GM19238 (cell line): ENCODE measurements around the gene PI4K2A.
"Not testable (repeated sequence)": the region's sequence is repeated elsewhere in the genome, so short reads cannot be mapped to it uniquely, and the experiment has no call there.

Experiments used
- DNase-seq: peaks from one replicate; pipeline ENCODE4 v3.0.0; 2011; ENCODE audit warnings: low spot score; ENCODE audit not compliant: insufficient read length

PI4K2A gene

DNA sequence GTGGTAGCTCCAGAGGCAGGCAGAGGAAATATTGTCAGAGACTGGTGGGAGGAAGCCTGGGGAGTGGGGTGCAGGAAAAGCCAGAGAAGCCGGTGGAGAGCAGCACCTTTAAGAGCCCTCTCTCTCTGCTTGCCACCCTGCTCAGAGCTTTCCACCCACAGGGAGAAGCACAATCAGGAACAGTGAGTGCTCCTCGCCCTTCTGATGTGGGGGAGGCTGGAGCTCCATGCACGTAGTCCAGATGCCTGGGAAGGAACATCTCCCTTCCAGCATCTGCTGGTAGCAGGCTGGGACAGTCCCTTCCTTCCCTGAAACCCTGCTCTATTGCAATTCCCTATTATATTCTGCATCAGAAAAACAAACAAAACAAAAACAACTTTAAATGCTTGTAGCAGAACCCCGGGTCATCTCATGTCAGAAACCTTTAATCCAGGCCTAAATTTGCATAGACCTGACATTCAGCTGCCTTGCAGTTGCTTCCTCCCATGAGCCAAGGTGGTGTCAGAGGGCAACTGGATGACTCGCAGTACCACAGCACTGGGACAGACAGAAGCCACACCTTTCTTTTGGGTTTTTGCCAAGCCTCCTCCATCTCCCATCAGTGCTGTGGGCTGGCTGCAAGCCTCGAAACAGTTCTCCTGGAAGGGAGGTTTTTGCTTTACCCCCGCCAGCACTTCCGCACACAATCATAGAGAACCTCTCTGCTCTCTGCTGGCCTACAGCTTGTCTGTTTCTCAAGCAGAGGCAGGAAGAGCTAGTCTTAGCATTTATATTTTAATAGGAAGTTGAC, 33.5 kb downstream of the PI4K2A start:
- DNase-seq, result no peak

- DNase-seq, result no peak
Observed at GRCh38 chr10:97675222-97675621, 34.8 kb downstream of the PI4K2A start.

DNA sequence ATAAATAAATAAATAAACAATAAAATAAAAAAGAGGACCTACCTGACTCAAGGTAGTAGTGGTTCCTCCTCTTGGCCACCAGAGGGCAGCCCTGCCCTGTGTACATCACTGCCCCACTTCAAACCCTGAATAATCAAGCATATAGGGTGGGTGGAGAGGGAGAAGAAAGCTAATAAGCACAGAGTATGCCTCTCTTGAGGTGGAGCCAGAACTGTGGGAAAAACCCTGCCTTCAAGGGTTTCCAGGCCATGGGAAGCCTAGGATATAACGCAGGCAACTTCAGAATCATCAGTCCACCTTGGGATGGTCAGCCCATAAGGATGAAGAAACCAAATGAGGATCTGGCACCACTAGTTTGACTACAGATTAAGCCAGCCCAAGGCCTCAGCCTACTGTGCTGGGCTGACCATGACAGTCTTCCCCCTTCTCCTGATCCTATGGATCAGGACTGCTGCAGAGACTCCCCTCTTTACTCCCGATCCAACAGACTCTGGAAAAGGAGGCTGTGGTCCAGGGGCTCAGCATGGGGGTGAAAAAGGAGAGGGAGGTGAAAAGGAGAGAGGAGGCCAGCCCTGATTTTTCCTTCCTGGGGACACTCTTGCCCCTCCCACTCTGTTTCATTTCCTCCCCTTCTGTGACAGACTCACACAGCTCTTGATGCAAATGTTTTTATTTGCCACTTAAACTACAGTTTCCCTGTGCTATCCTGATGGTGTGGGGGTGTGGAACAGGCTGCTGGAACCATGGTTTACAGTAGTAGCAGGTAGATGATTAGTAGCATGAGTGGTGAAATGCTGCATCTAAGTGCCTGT, 36.5 kb downstream of the PI4K2A start:
- DNase-seq, result peak; percentile 54

GRCh38 chr10:97679594-97679993, 39.1 kb downstream of the PI4K2A start:
- no peak for DNase-seq

DNA sequence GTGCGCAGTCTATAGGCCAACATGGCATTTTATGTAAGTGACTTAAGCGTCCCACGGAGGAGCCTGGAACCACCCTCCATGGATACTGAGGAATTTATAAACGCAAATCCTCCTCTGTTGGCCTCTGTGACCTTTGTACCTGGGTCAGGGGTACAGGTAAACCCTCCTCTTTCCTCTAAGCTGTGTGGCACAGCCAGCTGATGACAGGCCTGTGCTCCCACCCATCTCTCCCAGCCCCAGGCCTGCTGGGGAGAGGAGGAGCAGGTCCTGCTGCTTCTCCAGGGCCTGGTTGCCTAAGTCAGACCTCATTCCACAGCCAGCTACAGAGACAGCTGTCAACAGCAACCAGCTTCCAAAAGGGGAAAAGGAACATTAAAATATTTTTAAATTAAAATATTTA, 41.6 kb downstream of the PI4K2A start:
- DNase-seq, result no peak

GRCh38 chr10:97683556-97684367, 43.3 kb downstream of the PI4K2A start:
- DNase-seq, result no peak

DNA sequence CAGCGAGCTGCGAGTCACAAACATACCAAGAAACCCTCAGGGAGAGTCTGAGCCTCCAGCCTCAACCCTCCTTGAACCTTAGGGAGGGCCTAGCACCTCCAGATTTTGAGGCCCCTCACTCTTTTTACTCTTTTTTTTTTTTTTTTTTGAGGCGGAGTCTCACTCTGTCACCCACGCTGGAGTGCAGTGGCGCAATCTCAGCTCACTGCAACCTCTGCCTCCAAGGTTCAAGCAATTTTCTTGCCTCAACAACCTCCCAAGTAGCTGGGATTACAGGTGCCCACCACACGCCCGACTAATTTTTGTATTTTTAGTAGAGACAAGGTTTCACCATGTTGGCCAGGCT, 43.9 kb downstream of the PI4K2A start:
- not testable (repeated sequence) for DNase-seq

DNA sequence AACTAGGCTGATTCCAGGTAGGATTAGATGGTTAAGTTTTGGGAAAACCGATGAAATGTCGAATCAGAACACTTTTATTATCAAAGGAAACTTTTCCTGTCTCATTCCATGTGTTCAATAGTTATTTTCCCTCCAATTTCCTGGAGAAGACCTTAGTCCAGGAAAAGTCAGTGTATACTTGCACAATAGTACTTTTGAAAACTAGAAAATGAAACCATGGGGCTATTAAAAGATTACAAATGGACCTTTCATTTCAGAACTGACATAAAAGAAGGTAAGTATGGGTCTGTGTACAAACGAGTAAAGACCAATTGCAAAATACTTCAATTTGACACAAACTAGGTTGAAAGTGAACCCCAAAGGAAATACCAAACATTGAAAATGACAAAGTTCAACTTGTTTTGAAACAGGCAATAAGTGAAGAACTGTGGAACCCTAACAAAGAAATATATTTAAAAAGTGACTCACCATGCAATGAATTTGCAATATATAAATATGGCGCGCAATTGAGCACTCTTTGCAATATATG, 44.5 kb downstream of the PI4K2A start:
- DNase-seq, result no peak

DNA sequence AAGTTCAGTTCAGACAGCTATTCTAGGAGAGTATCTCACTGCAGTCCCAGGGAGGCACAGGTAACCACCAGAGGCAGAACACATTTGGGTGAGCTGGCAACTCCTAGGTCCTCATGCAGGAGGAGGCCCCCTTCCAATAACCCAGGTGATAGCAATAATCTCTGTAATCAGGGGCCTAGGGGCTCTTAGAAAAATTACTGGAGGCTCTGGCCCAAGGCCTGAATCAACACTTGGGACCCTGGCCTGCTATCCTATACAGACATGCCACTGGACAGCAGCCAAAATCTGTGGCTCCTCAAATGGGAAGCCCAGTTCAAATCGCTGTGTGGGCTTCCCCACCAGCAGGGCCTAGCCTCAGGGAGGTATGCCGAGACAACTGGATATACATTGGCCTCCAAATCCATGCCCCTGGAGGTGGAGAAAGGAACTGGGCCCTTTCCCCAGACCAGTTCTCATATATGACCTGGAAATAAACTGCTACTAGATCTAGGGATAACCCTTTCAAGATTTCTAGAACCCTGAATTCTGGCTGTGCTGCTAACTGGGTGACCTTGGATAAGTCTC, 45.0 kb downstream of the PI4K2A start:
- no peak for DNase-seq

GRCh38 chr10:97686301-97686961, 46.0 kb downstream of the PI4K2A start:
- DNase-seq, result no peak

DNA sequence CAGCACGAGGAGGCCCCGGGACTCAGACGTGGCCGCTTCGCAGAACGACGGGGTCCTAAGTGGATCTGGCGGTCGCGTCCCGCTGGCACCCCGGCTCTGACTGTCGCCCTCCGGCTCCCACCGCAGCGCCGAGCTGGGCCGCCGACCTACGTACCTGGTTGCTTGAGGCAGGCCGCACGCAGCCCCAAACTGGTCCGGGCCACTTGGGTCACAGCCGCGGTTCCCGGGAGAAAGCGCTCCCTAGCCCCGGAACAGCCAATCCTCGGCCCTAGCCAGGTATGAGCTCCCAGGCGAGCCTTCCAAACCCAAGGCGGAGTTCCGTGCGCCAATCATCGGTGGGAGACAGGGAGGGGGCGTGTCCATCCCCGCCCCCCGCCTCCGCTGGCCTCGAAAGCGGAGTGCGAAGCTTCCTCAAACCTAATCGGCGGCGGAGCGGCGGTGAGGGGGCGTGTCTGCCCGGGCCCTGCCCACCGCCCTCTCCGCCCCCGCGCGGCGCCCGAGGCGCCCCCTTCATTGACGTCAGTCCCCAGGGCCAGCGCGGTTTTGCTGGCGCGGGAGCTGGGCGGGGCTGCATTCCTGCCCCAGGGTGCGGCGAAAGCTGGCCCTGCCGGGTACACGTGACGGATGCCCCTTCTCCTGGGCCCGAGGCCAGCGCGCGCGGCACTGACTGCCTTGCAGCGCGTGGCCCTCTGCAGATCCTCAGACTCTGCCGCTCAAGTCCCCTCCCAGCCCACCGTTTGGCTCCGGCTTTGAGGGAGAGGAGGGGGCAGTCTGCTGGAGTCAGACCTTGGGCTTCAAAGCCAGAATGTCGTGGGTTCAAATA, 46.7 kb downstream of the PI4K2A start, which contains the start of gene AVPI1:
Gene AVPI1, minus strand, starts transcription at position 280 of the 823 bp plus-strand sequence. CDS start 7,336 bp downstream, outside the sequence.
- DNase-seq, result peak; percentile 89

DNA sequence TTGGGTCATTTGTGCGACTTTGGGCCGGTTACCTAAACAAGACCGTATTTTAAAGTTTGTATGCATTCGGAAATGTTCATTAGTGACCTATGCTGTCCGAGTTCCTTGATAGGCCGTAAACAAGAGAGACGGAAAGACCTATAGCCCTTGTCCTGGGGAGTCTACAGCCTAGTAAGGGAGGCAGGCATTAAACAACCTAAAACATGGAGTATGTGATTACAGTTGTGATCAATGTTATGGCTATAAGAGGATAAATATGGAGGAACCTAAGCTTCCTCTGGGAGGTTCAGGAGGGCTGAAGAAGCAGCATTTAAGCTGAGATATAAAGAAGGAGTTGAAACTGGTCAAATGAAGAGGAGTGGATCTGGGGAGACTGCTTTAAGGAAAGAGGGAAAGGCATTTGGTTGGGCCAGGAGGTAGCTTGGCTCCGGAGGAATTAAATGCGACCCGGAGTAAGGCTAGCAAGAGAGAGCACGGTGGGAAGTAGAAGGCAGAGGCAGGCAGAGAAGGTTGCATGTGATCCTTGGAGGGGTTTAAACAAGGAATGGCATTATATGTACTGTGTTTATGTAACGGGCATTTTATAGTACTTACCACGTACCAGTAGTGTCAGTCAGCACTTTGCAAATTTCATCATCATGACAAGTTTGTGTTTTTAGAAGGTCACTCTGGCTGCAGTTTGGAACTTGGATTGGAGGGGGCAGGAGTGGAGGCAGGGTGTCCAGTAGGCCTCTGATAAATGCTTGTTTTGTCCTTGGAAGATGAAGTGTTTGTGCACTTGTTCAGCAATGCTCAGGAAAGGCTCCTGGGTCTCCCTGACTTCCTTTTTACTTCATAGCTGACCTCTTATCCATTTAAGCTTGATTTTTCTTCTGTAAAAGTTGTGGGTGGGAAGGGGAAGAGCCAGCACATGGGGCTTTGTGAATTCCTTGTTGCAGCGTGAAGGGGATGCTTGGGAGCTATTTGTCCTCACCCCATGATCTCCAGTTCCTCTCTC, 47.6 kb downstream of the PI4K2A start:
- DNase-seq, result no peak

DNA sequence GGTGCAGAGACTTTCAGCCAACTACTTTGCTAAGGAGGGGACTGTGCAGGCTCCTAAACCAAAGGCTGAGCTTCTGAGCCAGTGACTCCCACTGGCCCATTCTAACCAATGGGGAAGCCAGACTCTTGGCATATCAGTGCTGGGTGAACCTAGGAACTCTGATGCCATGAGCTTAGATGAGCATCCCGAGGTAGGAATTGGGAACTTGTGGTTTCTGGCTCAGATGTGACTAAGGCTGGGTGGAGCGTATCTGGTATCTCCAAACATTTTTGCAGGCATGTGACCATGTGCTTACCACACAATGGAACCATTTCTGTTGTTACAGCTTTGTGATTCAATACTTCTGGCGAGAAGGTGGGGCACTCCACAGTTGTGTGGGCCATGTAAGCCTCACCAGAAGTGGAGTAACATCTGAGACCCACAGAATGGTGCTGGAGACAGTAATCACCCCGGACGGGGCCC, 49.1 kb downstream of the PI4K2A start:
- DNase-seq, result no peak

DNA sequence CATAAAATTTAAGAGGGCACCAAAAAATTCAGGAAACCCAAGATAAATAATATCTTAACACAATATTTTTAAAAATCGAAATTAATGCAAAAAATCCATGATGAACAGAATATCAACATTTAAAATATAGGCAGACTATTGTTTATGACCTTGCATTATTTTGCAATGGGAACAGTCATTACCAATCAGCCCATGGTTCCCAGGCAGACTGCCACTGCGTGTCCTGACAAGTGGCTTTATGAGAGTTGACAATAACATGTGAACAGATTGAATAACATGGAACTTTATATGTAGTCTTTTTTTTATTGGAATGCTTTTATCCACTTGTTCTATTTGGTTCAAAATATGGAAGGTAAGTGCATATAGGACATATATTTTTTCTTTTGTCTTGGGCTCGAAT, 49.7 kb downstream of the PI4K2A start:
- no peak for DNase-seq

DNA sequence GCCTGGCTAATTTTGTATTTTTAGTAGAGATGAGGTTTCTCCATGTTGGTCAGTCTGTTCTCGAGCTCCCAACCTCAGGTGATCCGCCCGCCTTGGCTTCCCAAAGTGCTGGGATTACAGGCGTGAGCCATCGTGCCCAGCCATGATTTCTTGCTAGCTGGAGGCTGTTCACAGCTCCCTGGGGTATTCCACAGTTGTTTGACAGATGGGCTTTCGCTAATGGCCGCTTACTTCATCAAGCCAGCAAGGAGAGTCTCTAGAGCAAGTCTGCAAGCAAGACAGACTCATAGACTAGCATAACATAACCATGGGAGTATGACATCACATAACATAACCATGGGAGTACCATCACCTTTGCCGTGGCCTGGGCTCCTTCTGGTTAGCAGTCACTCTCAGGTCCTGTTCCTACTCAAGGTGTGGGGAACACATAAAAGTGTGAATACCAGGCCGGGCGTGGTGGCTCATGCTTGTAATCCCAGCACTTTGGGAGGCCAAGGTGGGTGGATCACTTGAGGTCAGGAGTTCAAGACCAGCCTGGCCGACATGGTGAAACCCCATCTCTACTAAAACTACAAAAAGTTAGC, 57.7 kb downstream of the PI4K2A start:
- DNase-seq, result not testable (repeated sequence)

DNA sequence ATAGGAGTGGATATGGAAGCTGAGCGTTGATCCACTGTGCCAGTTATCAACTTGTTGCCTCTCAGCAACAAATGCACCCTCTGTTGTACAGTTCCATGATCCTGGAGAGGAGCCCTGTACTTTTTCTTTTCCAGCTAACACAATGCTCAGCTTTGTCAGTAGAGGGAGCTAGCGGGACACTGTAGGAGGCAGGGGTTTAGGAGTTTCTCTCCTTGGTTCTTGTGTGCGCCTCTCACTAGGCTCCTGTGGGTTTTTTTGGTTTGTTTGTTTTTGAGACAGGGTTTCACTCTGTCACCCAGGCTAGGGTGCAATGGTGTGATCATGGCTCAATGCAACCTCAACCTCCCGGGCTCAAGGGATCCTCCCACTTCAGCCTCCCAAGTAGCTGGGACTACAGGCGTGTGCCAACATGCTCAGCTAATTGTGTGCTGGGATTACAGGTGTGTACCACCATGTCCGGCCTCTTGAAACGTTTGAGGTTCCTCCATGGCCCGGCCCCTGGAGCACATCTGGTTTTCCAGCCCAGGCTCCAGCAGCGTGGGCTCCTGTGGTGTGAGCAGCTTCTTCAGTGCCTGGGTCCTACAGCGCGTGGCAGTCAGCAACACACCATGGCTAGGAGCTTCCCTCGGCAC, 61.1 kb downstream of the PI4K2A start:
- peak; percentile 62 for DNase-seq

DNA sequence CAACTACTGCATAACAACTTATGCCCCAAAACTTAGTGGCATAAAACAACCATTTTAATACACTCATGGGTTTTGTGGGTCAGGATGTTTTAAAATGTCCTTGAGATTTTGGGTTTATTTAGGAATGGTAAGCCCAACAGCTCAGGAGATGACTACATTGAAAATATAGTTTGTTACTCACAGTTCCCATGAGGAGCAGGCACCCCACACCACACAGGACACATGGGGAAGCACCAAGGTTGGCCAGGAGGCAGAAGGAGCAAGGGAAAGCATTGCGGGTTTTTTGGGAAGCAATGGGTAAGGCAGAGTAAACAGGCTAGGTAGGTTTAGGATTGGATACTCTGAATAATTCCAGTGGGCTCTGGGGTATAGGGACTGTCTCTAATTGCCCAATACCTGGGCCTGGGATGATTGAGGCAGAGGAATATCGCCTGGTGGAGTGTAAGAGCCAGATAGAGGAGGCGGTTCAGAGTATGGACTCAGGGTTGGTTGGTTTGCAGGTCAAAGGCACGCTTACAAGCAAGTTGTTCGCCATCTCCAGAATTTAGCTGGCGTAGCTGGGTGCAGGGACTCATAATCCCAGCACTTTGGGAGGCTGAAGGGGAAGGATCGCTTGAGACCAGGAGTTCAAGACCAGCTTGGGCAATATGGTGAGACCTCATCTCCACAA, 63.1 kb downstream of the PI4K2A start:
- DNase-seq, result no peak
